Breast epithelium (tissue), 4 donors: ENCODE data around the gene CPXM1. TPM values are rescaled to one million over a fixed set of nuclear protein-coding genes. Genes with fewer than 3 reads are reported as not detected.
"Not testable (repeated sequence)": the region's sequence is repeated elsewhere in the genome, so short reads cannot be mapped to it uniquely, and the experiment has no call there.

Experiments
- DNase-seq, 2 donors: peaks; one replicate each; pipeline ENCODE4 v3.0.0-alpha.2; 2019; ENCODE audit warnings: low spot score in 2 of 2
- H3K27ac ChIP-seq, 2 donors: fragments of 200-600 bp; sonication (generic) in 1 of 2; one replicate each; pipeline ENCODE4 v1.5.1; 2016 to 2019; ENCODE audit warnings: mild to moderate bottlenecking in 1 of 2
- H3K27me3 ChIP-seq, 2 donors: fragments of 200-600 bp; sonication (generic) in 1 of 2; one replicate each; pipeline versions ENCODE4 v1.5.1 to v1.6.0; 2017 to 2019; ENCODE audit warnings: control low read depth in 1 of 2, mild to moderate bottlenecking in 1 of 2
- H3K36me3 ChIP-seq: fragments of 200-600 bp; one replicate; pipeline ENCODE4 v1.5.1; 2019
- H3K4me1 ChIP-seq, 2 donors: fragments of 200-600 bp; sonication (generic); one replicate each; pipeline ENCODE4 v1.5.1; 2016 to 2019; ENCODE audit warnings: control low read depth in 1 of 2
- H3K4me3 ChIP-seq, 3 donors: fragments of 200-600 bp; sonication (generic); 1 replicate in 2 of 3; 2 replicates in 1 of 3; pipeline ENCODE4 v1.5.1; 2016 to 2019; ENCODE audit warnings: mild to moderate bottlenecking in 3 of 3, moderate library complexity in 2 of 3
- H3K9me3 ChIP-seq, 2 donors: fragments of 200-600 bp; sonication (generic) in 1 of 2; one replicate each; pipeline ENCODE4 v1.5.1; 2016 to 2019; ENCODE audit warnings: control low read depth in 1 of 2
- POLR2A ChIP-seq: fragments of 450-650 bp; IDR thresholded peaks from one replicate; pipeline ENCODE4 v1.6.1; 2016; ENCODE audit warnings: antibody characterized with exemption, mild to moderate bottlenecking, moderate library complexity
- POLR2AphosphoS5 ChIP-seq, 3 donors: sonication (generic); formaldehyde crosslinking; IDR thresholded peaks; one replicate each; pipeline ENCODE4 v1.6.1; 2017; ENCODE audit warnings: antibody characterized with exemption in 3 of 3
- intact Hi-C: fragments of 100-400 bp; cut with DNase I; formaldehyde crosslinking; loops from one replicate; pipeline ENCODE4 v1.15.1; 2023; ENCODE audit warnings: low total_unique reads
- total RNA-seq, 3 donors: library from RNA; depleted of rRNA; stranded (reverse); fragments of >200 nt; gene quantifications; one replicate each; pipeline ENCODE4 v1.1.0, GENCODE V29; 2016
- TF ChIP-seq, protein P1 (sequence below), 3 donors: fragments of 450-650 bp; IDR thresholded peaks; one replicate each; pipeline ENCODE4 v1.5.1; 2016 to 2017; ENCODE audit warnings: antibody characterized with exemption in 3 of 3, mild to moderate bottlenecking in 3 of 3, moderate library complexity in 3 of 3

Gene CPXM1
- total RNA-seq, 3 donors from 2014 or later: 23.1 to 45.4 (median 28.5) TPM

DNA sequence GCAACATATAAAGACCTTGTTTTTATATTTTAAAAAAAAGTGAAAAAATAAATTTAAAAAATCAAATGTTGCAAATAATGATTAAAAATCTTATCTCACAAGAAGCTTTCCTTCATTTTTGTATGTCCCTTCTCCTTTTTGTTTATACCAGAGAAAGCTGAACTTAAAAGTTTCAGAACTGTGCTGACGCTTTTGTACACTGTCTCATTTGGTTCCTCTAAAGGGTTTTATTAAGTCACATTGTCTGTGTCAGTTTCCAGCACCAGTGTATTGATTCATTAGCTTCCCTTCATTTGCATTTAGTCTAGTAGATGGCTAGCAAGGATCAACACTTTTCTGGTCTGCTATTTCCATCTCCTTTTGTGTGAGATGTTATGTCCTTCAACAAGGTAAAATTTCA lies 33.3 kb upstream of the CPXM1 start:
- TF ChIP-seq, protein P1, sequence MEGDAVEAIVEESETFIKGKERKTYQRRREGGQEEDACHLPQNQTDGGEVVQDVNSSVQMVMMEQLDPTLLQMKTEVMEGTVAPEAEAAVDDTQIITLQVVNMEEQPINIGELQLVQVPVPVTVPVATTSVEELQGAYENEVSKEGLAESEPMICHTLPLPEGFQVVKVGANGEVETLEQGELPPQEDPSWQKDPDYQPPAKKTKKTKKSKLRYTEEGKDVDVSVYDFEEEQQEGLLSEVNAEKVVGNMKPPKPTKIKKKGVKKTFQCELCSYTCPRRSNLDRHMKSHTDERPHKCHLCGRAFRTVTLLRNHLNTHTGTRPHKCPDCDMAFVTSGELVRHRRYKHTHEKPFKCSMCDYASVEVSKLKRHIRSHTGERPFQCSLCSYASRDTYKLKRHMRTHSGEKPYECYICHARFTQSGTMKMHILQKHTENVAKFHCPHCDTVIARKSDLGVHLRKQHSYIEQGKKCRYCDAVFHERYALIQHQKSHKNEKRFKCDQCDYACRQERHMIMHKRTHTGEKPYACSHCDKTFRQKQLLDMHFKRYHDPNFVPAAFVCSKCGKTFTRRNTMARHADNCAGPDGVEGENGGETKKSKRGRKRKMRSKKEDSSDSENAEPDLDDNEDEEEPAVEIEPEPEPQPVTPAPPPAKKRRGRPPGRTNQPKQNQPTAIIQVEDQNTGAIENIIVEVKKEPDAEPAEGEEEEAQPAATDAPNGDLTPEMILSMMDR (IDR thresholded peaks at IDR 0.05): no peak
- TF ChIP-seq POLR2A (no peak), POLR2AphosphoS5 (IDR thresholded peaks at IDR 0.05) (no peak)
- H3K27ac ChIP-seq: no peak overlapping the region
- intact Hi-C loops: no loop called here

DNA sequence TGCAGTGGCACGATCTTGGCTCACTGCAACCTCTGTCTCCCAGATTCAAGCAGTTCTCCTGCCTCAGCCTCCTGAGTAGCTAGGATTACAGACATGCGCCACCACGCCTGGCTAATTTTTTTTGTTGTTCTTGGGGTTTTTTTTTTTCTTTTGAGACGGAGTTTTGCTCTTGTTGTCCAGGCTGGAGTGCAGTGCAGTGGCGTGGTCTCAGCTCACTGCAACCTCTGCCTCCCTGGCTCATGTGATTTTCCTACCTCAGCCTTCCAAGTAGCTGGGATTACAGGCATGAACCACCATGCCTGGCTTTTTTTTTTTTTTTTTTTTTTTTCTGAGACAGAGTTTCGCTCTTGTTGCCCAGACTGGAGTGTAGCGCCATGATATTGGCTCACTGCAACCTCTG lies 30.8 kb upstream of the CPXM1 start:
- H3K27me3 ChIP-seq, H3K27ac ChIP-seq, H3K4me1 ChIP-seq, H3K4me3 ChIP-seq, DNase-seq, intact Hi-C loops, H3K36me3 ChIP-seq, H3K9me3 ChIP-seq: not testable (repeated sequence)

More for the DNA sequence above, 33.3 kb upstream of the CPXM1 start:
- no peak for DNase-seq
- Histone ChIP-seq H3K36me3 (no peaks in the 10 kb centered on the region), H3K4me1 (no peaks in the 10 kb centered on the region), H3K27me3 (no peaks in the 10 kb centered on the region), H3K9me3 (no peaks in the 10 kb centered on the region), H3K4me3 (no peak overlapping the region)

DNA sequence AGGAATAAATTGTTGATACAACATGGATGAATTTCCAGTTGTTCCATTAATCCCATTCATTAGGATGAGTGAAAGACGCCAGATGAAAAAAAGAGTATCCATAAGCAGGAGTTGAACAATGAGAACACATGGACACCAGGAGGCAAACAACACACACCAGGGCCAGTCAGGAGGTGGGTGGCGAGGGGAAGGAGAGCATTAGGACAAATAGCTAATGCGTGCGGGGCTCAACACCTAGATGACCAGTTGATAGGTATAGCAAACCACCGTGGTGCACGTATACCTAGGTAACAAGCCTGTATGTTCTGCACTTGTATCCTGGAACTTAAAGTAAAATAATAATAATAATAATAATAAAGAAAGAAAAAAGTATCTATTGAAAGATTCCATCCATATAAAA lies 28.9 kb upstream of the CPXM1 start:
- Histone ChIP-seq H3K4me1 (no peaks in the 10 kb centered on the region), H3K9me3 (no peaks in the 10 kb centered on the region), H3K36me3 (no peaks in the 10 kb centered on the region), H3K4me3 (no peak overlapping the region), H3K27ac (no peak overlapping the region), H3K27me3 (no peaks in the 10 kb centered on the region)
- TF ChIP-seq POLR2A (no peak), POLR2AphosphoS5 (IDR thresholded peaks at IDR 0.05) (no peak)
- TF ChIP-seq, protein P1 (IDR thresholded peaks at IDR 0.05): no peak
- no peak for DNase-seq
- intact Hi-C loops: no loop called here

DNA sequence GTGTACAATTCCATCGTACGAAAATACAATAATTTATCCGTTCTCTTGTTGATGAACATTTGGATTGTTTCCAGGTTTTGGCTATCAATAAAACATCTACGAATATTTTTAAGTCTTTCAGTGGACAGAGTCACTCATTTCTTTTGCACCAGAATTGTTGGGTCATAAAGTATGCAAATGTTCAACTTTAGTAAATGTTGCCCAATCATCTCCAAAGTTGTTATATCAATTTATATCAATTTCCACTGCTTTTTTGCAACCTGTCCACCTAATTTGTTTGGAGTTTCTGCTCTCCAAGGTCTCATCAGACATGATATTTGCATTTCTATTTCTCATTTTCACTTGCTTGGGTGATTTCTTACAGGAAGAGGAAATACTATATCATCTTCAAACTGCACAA lies 26.2 kb upstream of the CPXM1 start:
- Histone ChIP-seq H3K27me3 (no peaks in the 10 kb centered on the region), H3K4me3 (no peak overlapping the region), H3K27ac (no peak overlapping the region), H3K4me1 (no peaks in the 10 kb centered on the region), H3K36me3 (no peaks in the 10 kb centered on the region), H3K9me3 (no peaks in the 10 kb centered on the region)
- DNase-seq: no peak
- intact Hi-C loops: no loop called here
- TF ChIP-seq POLR2A (no peak), POLR2AphosphoS5 (IDR thresholded peaks at IDR 0.05) (no peak)
- TF ChIP-seq, protein P1 (IDR thresholded peaks at IDR 0.05): no peak

DNA sequence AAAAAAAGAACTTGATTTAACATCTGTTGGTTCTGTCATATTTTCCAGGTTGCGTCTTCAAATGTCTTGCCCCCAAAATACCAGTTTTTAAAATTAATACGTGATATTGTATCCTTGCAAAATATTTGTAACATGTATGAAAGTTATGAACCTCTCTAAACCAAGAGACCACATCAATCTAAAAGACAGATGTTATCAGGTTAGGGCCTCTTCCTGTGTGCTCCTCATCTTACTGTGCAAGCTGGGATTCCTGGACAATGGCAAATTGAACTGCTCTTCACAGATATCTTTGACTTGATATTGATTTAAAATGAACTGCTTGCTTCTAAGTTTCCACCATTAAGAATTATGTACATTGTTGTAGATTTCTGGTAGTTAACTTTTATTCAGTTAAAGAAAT lies 25.3 kb upstream of the CPXM1 start:
- Histone ChIP-seq H3K9me3 (no peaks in the 10 kb centered on the region), H3K4me1 (no peaks in the 10 kb centered on the region), H3K4me3 (no peak overlapping the region), H3K27ac (no peak overlapping the region), H3K36me3 (no peaks in the 10 kb centered on the region), H3K27me3 (peaks cover 3 to 7% of the 10 kb centered on the region in 2 donors)
- TF ChIP-seq, protein P1 (IDR thresholded peaks at IDR 0.05): no peak
- TF ChIP-seq POLR2AphosphoS5 (IDR thresholded peaks at IDR 0.05) (no peak), POLR2A (no peak)
- no peak for DNase-seq
- intact Hi-C loops: no loop called here

DNA sequence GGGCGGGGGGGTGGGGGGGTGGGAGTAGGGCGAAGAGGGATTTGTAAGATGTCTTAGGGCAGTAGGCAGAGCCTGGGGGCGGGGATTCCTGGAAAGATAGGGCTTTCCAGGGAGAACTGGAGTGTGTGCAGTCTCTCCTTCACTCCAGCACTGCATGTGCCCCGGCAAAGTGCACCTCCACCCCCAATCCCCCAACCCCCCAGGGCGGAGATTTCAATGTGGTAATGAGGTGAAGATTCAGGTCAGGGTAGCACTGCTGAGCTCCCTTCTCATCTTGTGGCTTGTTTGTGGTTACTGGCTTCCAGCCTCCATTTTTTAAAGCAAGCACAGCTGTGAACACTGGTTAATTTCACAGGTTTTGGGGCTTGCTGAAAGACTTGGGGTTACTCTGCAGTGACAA lies 21.6 kb upstream of the CPXM1 start:
- no peaks in the 10 kb centered on the region for H3K9me3 ChIP-seq
- no peaks in the 10 kb centered on the region for H3K36me3 ChIP-seq
- no peak for TF ChIP-seq POLR2A
- TF ChIP-seq POLR2AphosphoS5 (IDR thresholded peaks at IDR 0.05): no peak
- H3K27me3 ChIP-seq: peaks cover 3 to 13% of the 10 kb centered on the region in 2 donors
- peak overlapping the region in 1 of 2 donors; percentile 3 for H3K27ac ChIP-seq
- intact Hi-C loops: no loop called here
- no peaks in the 10 kb centered on the region for H3K4me1 ChIP-seq
- peak in 1 of 2 donors; percentile 12 for DNase-seq
- peak overlapping the region in 1 of 3 donors; percentile 48 for H3K4me3 ChIP-seq
